Pons (tissue), 1 donor: ENCODE data around the gene INPPL1.
"Not testable (repeated sequence)": the region's sequence is repeated elsewhere in the genome, so short reads cannot be mapped to it uniquely, and the experiment has no call there.

ENCODE experiments used
- DNase-seq: peaks from one replicate; pipeline ENCODE4 v3.0.0-alpha.2; 2016; ENCODE audit warnings: low spot score

The INPPL1 gene, protein sequence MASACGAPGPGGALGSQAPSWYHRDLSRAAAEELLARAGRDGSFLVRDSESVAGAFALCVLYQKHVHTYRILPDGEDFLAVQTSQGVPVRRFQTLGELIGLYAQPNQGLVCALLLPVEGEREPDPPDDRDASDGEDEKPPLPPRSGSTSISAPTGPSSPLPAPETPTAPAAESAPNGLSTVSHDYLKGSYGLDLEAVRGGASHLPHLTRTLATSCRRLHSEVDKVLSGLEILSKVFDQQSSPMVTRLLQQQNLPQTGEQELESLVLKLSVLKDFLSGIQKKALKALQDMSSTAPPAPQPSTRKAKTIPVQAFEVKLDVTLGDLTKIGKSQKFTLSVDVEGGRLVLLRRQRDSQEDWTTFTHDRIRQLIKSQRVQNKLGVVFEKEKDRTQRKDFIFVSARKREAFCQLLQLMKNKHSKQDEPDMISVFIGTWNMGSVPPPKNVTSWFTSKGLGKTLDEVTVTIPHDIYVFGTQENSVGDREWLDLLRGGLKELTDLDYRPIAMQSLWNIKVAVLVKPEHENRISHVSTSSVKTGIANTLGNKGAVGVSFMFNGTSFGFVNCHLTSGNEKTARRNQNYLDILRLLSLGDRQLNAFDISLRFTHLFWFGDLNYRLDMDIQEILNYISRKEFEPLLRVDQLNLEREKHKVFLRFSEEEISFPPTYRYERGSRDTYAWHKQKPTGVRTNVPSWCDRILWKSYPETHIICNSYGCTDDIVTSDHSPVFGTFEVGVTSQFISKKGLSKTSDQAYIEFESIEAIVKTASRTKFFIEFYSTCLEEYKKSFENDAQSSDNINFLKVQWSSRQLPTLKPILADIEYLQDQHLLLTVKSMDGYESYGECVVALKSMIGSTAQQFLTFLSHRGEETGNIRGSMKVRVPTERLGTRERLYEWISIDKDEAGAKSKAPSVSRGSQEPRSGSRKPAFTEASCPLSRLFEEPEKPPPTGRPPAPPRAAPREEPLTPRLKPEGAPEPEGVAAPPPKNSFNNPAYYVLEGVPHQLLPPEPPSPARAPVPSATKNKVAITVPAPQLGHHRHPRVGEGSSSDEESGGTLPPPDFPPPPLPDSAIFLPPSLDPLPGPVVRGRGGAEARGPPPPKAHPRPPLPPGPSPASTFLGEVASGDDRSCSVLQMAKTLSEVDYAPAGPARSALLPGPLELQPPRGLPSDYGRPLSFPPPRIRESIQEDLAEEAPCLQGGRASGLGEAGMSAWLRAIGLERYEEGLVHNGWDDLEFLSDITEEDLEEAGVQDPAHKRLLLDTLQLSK

GRCh38 chr11:72224564-72225410, at the start of gene INPPL1:
Gene INPPL1, plus strand, starts transcription at chr11:72224767. Its CDS starts 218 bp downstream, at chr11:72224985.
- no peak for DNase-seq

GRCh38 chr11:72177656-72178055, 46.9 kb upstream of the INPPL1 start:
- no peak for DNase-seq

- no peak for DNase-seq
Observed at GRCh38 chr11:72179049-72179803, 45.3 kb upstream of the INPPL1 start.

GRCh38 chr11:72179804-72180396, 44.7 kb upstream of the INPPL1 start:
- no peak for DNase-seq

DNA sequence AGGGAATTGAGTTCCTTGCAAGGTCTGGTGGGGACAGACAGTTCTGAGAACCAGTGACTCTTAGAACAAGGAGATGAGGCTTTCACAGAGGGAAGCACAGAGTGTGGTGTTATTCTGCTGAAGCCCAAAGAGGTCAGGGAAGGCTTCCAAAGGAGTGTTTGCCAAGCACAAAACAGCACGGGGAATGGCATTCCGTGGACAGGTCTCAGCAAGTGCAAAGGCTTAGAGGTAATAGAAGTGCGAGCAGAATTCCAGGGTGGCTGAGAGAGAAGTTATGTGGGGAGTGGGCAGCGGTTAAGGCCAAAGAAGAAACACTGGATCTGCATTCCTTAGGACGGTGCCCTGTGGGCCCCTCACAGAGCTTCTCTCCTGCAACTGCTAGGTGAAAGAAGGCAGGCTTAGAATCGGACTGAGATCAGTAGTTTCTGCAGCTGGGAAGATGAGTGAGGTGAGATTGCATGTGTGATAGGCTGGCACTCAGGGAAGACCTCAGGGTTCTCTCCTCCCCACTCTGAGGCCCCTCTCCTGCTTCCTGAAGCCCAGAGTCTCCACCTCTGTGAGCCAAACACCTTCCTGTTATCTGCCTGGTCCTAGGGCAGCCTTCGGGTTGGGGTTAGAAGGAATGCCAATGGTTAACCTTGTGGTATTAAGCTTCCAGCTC, 43.5 kb upstream of the INPPL1 start:
- DNase-seq, result not testable (repeated sequence)

- not testable (repeated sequence) for DNase-seq
Observed at GRCh38 chr11:72181553-72181958, 43.0 kb upstream of the INPPL1 start.

GRCh38 chr11:72188267-72188666, 36.3 kb upstream of the INPPL1 start:
- DNase-seq, result no peak

DNA sequence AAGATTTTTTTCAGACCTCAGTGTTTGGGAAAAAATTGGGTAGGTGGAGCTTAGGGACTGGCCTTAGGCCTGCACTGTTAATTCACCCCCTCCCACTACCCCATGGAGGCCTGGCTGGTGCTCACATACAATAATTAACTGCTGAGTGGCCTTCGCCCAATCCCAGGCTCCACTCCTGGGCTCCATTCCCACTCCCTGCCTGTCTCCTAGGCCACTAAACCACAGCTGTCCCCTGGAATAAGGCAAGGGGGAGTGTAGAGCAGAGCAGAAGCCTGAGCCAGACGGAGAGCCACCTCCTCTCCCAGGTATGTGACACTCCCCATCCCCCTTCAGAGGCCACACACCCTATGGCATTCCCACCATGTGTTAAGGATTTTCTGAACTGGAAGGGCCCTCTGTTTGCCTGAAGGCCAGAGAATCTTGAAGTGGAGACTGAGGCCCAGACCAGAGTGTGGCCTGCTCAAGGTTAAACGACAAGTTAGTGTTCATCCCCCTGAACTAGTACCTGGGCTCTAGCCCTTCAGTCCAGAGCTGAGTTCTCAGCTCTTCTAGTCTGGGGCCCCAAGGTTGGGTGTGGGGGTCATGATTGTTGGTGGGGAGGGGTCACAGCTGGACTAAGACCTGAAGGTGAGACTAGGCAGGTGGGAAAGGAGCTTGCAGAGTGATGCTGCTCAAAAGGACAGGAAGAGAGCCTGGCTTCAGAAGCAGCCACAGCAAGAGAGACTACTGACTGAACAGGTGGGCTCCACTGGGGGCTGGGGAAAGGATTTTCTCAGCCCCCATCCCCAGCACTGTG, 34.9 kb upstream of the INPPL1 start:
- DNase-seq, result no peak

GRCh38 chr11:72190631-72191071, 33.9 kb upstream of the INPPL1 start:
- DNase-seq, result no peak

- no peak for DNase-seq
Observed at GRCh38 chr11:72191961-72192381, 32.6 kb upstream of the INPPL1 start, which contains the start of gene FOLR1. Gene FOLR1, plus strand, starts transcription at chr11:72192140. Its CDS starts 34 bp downstream, at chr11:72192174.

- no peak for DNase-seq
Observed at GRCh38 chr11:72195518-72196270, 28.9 kb upstream of the INPPL1 start.

DNA sequence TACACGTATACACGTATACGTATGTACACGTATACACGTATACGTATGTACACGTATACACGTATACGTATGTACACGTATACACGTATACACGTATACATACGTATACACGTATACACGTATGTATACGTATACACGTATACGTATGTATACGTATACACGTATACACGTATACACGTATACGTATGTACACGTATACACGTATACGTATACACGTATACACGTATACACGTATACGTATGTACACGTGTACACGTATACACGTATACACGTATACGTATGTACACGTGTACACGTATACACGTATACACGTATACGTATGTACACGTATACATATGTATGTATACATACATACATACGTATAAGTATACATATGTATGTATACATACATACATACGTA, 23.1 kb upstream of the INPPL1 start:
- not testable (repeated sequence) for DNase-seq

- DNase-seq, result no peak
Observed at GRCh38 chr11:72202571-72202970, 22.0 kb upstream of the INPPL1 start.

- no peak for DNase-seq
Observed at GRCh38 chr11:72203163-72203562, 21.4 kb upstream of the INPPL1 start.

- no peak for DNase-seq
Observed at GRCh38 chr11:72204886-72205285, 19.7 kb upstream of the INPPL1 start.

GRCh38 chr11:72206794-72207193, 17.8 kb upstream of the INPPL1 start:
- DNase-seq, result not testable (repeated sequence)

DNA sequence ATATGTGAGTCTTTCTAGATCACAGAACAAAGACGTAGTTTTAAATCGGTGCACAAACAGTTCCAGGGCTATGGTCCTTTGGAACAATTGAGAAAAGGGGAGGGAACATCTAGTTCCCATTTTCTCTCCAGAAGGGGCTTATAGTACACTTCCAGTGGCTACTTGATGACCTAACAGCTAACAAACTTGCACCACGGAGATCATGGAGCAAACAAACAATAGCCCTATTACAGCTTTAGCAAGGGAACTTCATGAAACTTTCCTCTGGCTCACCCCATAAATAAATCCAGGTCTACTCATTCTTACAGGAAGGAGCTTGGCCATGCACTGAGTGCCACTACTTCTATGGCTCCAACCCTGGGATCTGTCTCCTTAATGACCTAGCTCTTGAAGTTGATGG, 16.3 kb upstream of the INPPL1 start:
- DNase-seq, result no peak

- no peak for DNase-seq
Observed at GRCh38 chr11:72209101-72209500, 15.5 kb upstream of the INPPL1 start.
